H1 (cell line): ENCODE results near the gene CBR3. TPM values are rescaled to one million over a fixed set of nuclear protein-coding genes. Genes with fewer than 3 reads are reported as not detected.

Source experiments
- CTCF ChIA-PET: fragments of 300-600 bp; sonication (Branson Sonifier 250); formaldehyde crosslinking; loops from one replicate; lab custom pipeline; 2021; ENCODE audit not compliant: partially characterized antibody; lab: Charles Lee
- POLR2A ChIA-PET: fragments of 300-600 bp; sonication (Branson Sonifier 250); formaldehyde crosslinking; loops from one replicate; lab custom pipeline; 2021; ENCODE audit warnings: inconsistent platforms; ENCODE audit not compliant: partially characterized antibody; lab: Charles Lee
- DNase-seq, 2 experiments: peaks; one replicate each; pipeline versions ENCODE4 v3.0.0 to v3.0.0-alpha.2; 2010 to 2022; ENCODE audit warnings: low spot score in 2 of 2, low read depth in 1 of 2, mixed read lengths in 1 of 2
- FAIRE-seq: peaks from 2 replicates; lab custom pipeline; 2011; peaks lifted over from hg19 to GRCh38; lab: Jason Lieb, UNC
- H2AFZ ChIP-seq: 2 replicates; pipeline ENCODE4 v1.8.1; 2012; ENCODE audit warnings: low read length, inconsistent platforms
- H2AK5ac ChIP-seq: 2 replicates; pipeline ENCODE4 v1.6.1; 2013; ENCODE audit warnings: low read depth, low read length
- H2BK120ac ChIP-seq: replicated peaks from 2 replicates; pipeline ENCODE3; 2013; ENCODE audit warnings: low read depth, low read length, inconsistent platforms
- H2BK12ac ChIP-seq: 2 replicates; pipeline ENCODE4 v1.6.1; 2013; ENCODE audit warnings: low read depth, low read length
- H2BK15ac ChIP-seq: 2 replicates; pipeline ENCODE4 v1.6.1; 2013; ENCODE audit warnings: low read length
- H2BK20ac ChIP-seq: 2 replicates; pipeline ENCODE4 v1.6.1; 2013; ENCODE audit warnings: low read length
- H2BK5ac ChIP-seq: 2 replicates; pipeline ENCODE4 v1.6.1; 2013; ENCODE audit warnings: low read depth, low read length
- H3K14ac ChIP-seq: 2 replicates; pipeline ENCODE4 v1.6.1; 2013; ENCODE audit warnings: inconsistent platforms; ENCODE audit not compliant: insufficient read length
- H3K18ac ChIP-seq: 2 replicates; pipeline ENCODE4 v1.6.1; 2013; ENCODE audit warnings: low read length; ENCODE audit errors: extremely low read depth
- H3K23ac ChIP-seq: 2 replicates; pipeline ENCODE4 v1.6.1; 2013; ENCODE audit warnings: inconsistent platforms; ENCODE audit not compliant: insufficient read length
- H3K23me2 ChIP-seq: 2 replicates; pipeline ENCODE4 v1.6.1; 2013; ENCODE audit warnings: low read depth, low read length
- H3K27ac ChIP-seq: 2 replicates; pipeline ENCODE4 v1.6.1; 2011; ENCODE audit warnings: low read depth, low read length, inconsistent platforms
- H3K27me3 ChIP-seq, 4 experiments: replicated peaks in 1 of 4; 1 replicate in 1 of 4; 2 replicates in 3 of 4; pipeline versions ENCODE4 v1.6.1 to v1.8.1; 2011 to 2013; ENCODE audit warnings: low read length in 3 of 4, mild to moderate bottlenecking in 3 of 4, inconsistent platforms in 2 of 4, mixed read lengths in 2 of 4, moderate library complexity in 1 of 4; ENCODE audit not compliant: control insufficient read depth in 3 of 4, insufficient read depth in 3 of 4; ENCODE audit errors: extremely low read depth in 1 of 4
- H3K36me3 ChIP-seq, 4 experiments: 2 replicates each; pipeline versions ENCODE4 v1.6.1 to v1.8.1; 2011 to 2013; ENCODE audit warnings: mild to moderate bottlenecking in 4 of 4, low read length in 3 of 4, moderate library complexity in 2 of 4, control low read depth in 1 of 4, inconsistent platforms in 1 of 4; ENCODE audit not compliant: insufficient read depth in 4 of 4, control insufficient read depth in 2 of 4
- H3K4ac ChIP-seq: replicated peaks from 2 replicates; pipeline ENCODE3; 2013; ENCODE audit warnings: low read length, low read depth, mixed read lengths, inconsistent platforms; ENCODE audit not compliant: insufficient read length
- H3K4me1 ChIP-seq, 4 experiments: replicated peaks in 1 of 4; 1 replicate in 1 of 4; 2 replicates in 3 of 4; pipeline versions ENCODE4 v1.6.1 to v1.8.1; 2011 to 2013; ENCODE audit warnings: low read length in 3 of 4, inconsistent platforms in 2 of 4, mixed read lengths in 1 of 4; ENCODE audit not compliant: insufficient read depth in 4 of 4, control insufficient read depth in 3 of 4
- H3K4me2 ChIP-seq, 2 experiments: 2 replicates each; pipeline versions ENCODE4 v1.6.1 to v1.8.1; 2011 to 2013; ENCODE audit warnings: low read depth in 2 of 2, low read length in 2 of 2, control low read depth in 1 of 2, inconsistent platforms in 1 of 2, mild to moderate bottlenecking in 1 of 2; ENCODE audit not compliant: insufficient read depth in 1 of 2
- H3K4me3 ChIP-seq, 4 experiments: fragments of 200-600, 300-600 bp in 1 of 4; sonication (generic), shearing (Covaris generic), sonication (Bioruptor Twin) in 1 of 4; 2 replicates each; pipeline versions ENCODE4 v1.5.1 to v1.8.1; 2011 to 2016; ENCODE audit warnings: low read length in 4 of 4, low read depth in 3 of 4, control low read depth in 2 of 4, inconsistent platforms in 2 of 4, mild to moderate bottlenecking in 2 of 4, mixed read lengths in 1 of 4, moderate library complexity in 1 of 4; ENCODE audit not compliant: insufficient read depth in 2 of 4; ENCODE audit errors: extremely low read depth in 1 of 4
- H3K56ac ChIP-seq: replicated peaks from 2 replicates; pipeline ENCODE3; 2013; ENCODE audit warnings: low read depth, mild to moderate bottlenecking, mixed read lengths, low read length, inconsistent platforms; ENCODE audit not compliant: insufficient read length
- H3K79me1 ChIP-seq: 2 replicates; pipeline ENCODE4 v1.6.1; 2013; ENCODE audit warnings: low read depth, low read length, control low read depth
- H3K79me2 ChIP-seq, 2 experiments: 2 replicates each; pipeline versions ENCODE4 v1.6.1 to v1.8.1; 2012 to 2013; ENCODE audit warnings: low read length in 2 of 2, mild to moderate bottlenecking in 2 of 2, inconsistent platforms in 1 of 2; ENCODE audit not compliant: insufficient read depth in 2 of 2, control insufficient read depth in 1 of 2
- H3K9ac ChIP-seq, 4 experiments: replicated peaks in 1 of 4; 1 replicate in 1 of 4; 2 replicates in 3 of 4; pipeline versions ENCODE4 v1.6.1 to v1.8.1; 2011 to 2013; ENCODE audit warnings: low read depth in 3 of 4, low read length in 3 of 4, control low read depth in 2 of 4, mild to moderate bottlenecking in 2 of 4, moderate library complexity in 2 of 4, inconsistent platforms in 1 of 4; ENCODE audit errors: extremely low read depth in 1 of 4
- H3K9me3 ChIP-seq, 2 experiments: 2 replicates each; pipeline versions ENCODE4 v1.6.1 to v1.8.1; 2012 to 2013; ENCODE audit warnings: mild to moderate bottlenecking in 2 of 2, moderate library complexity in 2 of 2, control low read depth in 1 of 2, inconsistent platforms in 1 of 2, low read depth in 1 of 2, low read length in 1 of 2, mixed read lengths in 1 of 2; ENCODE audit not compliant: insufficient read depth in 2 of 2
- H4K20me1 ChIP-seq, 2 experiments: replicated peaks in 1 of 2; 2 replicates each; pipeline versions ENCODE3 to v1.8.1; 2011 to 2013; ENCODE audit warnings: inconsistent platforms in 2 of 2, low read length in 2 of 2, mild to moderate bottlenecking in 1 of 2; ENCODE audit not compliant: insufficient read depth in 2 of 2, control insufficient read depth in 1 of 2
- H4K5ac ChIP-seq: 2 replicates; pipeline ENCODE4 v1.6.1; 2013; ENCODE audit warnings: low read length, low read depth, mixed read lengths, inconsistent platforms; ENCODE audit not compliant: insufficient read length
- H4K8ac ChIP-seq: 2 replicates; pipeline ENCODE4 v1.8.0; 2013; ENCODE audit warnings: mild to moderate bottlenecking, moderate library complexity, low read length, inconsistent platforms; ENCODE audit not compliant: insufficient read depth; ENCODE audit errors: extremely low read depth
- H4K91ac ChIP-seq: replicated peaks from 2 replicates; pipeline ENCODE3; 2013; ENCODE audit warnings: low read length, mixed read lengths, inconsistent platforms; ENCODE audit not compliant: insufficient read length
- BACH1 ChIP-seq: IDR thresholded peaks from 2 replicates; pipeline ENCODE4 v1.6.1; 2012; ENCODE audit warnings: low read length, improper control_type of control experiment
- BCL11A ChIP-seq, 2 experiments: IDR thresholded peaks; one replicate each; pipeline ENCODE4 v1.6.1; 2011; ENCODE audit warnings: low read depth in 2 of 2, low read length in 2 of 2, mild to moderate bottlenecking in 2 of 2
- CHD1 ChIP-seq: IDR thresholded peaks from 2 replicates; pipeline ENCODE4 v1.6.1; 2012; ENCODE audit warnings: low read depth, low read length, improper control_type of control experiment
- CTCF ChIP-seq, 3 experiments: IDR thresholded peaks; 1 replicate in 2 of 3; 2 replicates in 1 of 3; pipeline versions ENCODE4 v1.5.1 to v1.6.1; 2011; ENCODE audit warnings: low read length in 3 of 3, mild to moderate bottlenecking in 3 of 3, inconsistent platforms in 2 of 3, low read depth in 1 of 3, moderate library complexity in 1 of 3; ENCODE audit not compliant: insufficient read depth in 1 of 3; ENCODE audit errors: control extremely low read depth in 1 of 3
- EGR1 ChIP-seq: IDR thresholded peaks from 2 replicates; pipeline ENCODE4 v1.6.1; 2011; ENCODE audit warnings: low read depth, low read length, borderline replicate concordance
- HDAC6 ChIP-seq: IDR thresholded peaks from one replicate; pipeline ENCODE4 v1.7.1; 2012; ENCODE audit warnings: low read depth, mild to moderate bottlenecking, inconsistent platforms, low read length, moderate library complexity
- KDM4A ChIP-seq: IDR thresholded peaks from one replicate; pipeline ENCODE4 v1.7.1; 2012; ENCODE audit warnings: low read depth, mild to moderate bottlenecking, moderate library complexity, low read length, inconsistent platforms; ENCODE audit not compliant: severe bottlenecking
- KDM5A ChIP-seq: fragments of 200-600 bp; IDR thresholded peaks from 2 replicates; pipeline ENCODE4 v1.7.1; 2012; ENCODE audit warnings: mild to moderate bottlenecking, low read length, inconsistent platforms, mixed read lengths
- PHF8 ChIP-seq: fragments of 200-600 bp; sonication (generic); conservative IDR thresholded peaks from 2 replicates; pipeline ENCODE4 v1.7.1; 2012; ENCODE audit warnings: low read depth, mild to moderate bottlenecking, inconsistent platforms, low read length, moderate library complexity
- RFX5 ChIP-seq: IDR thresholded peaks from 2 replicates; pipeline ENCODE4 v1.6.1; 2011; ENCODE audit warnings: low read depth, low read length, improper control_type of control experiment, borderline replicate concordance
- RXRA ChIP-seq: IDR thresholded peaks from 2 replicates; pipeline ENCODE4 v1.6.1; 2011; ENCODE audit warnings: low read depth, mild to moderate bottlenecking, low read length, moderate library complexity; ENCODE audit not compliant: insufficient read depth
- YY1 ChIP-seq: IDR thresholded peaks from 2 replicates; pipeline ENCODE4 v1.6.1; 2011; ENCODE audit warnings: low read depth, mild to moderate bottlenecking, low read length
- WGBS, 2 experiments: shearing (Covaris generic) in 1 of 2; methylation state at CpG; one replicate each; pipeline versions ENCODE4 v1.1.6 to v1.1.7; 2013 to 2015; ENCODE audit warnings: low lambda C conversion rate in 2 of 2, mixed read lengths in 2 of 2, inconsistent platforms in 1 of 2, low coverage in 1 of 2, missing lambda C conversion rate in 1 of 2; ENCODE audit not compliant: insufficient replicate concordance in 2 of 2, insufficient coverage in 1 of 2, insufficient read length in 1 of 2; ENCODE audit errors: extremely low coverage in 1 of 2, missing lambda C conversion rate in 1 of 2; 5-methylcytosine and 5-hydroxymethylcytosine counted together
- polyA plus RNA-seq, 7 experiments: library from polyadenylated mRNA; depleted of rRNA in 3 of 7; stranded (reverse) in 5 of 7; unstranded in 2 of 7; fragments of >200 nt in 5 of 7; fragments of 200-250 nt in 2 of 7; gene quantifications; 1 replicate in 5 of 7; 2 replicates in 1 of 7; 4 replicates in 1 of 7; pipeline versions ENCODE4 v1.2.1 to v1.2.3, GENCODE V29; 2011 to 2013; ENCODE audit warnings: missing spikeins in 2 of 7, mixed read lengths in 2 of 7
- total RNA-seq: library from RNA; stranded (reverse); fragmentation: NEBNext Ultra II Directional; extraction: Animal tissue kit (Norgen Biotek cat#: 25700); gene quantifications from 2 replicates; pipeline ENCODE4 v1.2.1, GENCODE V29; 2021

Gene CBR3
- total and polyA plus RNA-seq, 2 of the 8 experiments (the other 6 are each of a cell fraction or from before 2014, with no cell fraction given), result 1.2 to 4.3 TPM

GRCh38 chr21:36188937-36189336 lies 54.1 kb downstream of the CBR3 start:
- POLR2A ChIA-PET, result no interaction called here
- DNase-seq, result no peak
- Histone ChIP-seq H4K91ac (no peak overlapping the region), H3K4me3 (no peak overlapping the region), H4K20me1 (no peaks in the 10 kb centered on the region), H3K79me1 (no peaks in the 10 kb centered on the region), H3K27me3 (no peaks in the 10 kb centered on the region; a peak in 1 of 7 replicates), H3K23ac (no peak overlapping the region), H3K36me3 (no peaks in the 10 kb centered on the region), H3K9me3 (no peaks in the 10 kb centered on the region), H2BK20ac (no peak overlapping the region), H3K4me1 (peaks cover 0 to 3% (median 0%) of the 10 kb centered on the region in 4 experiments; a peak in 2 of 7 replicates), H3K4me2 (no peak overlapping the region), H3K56ac (no peak overlapping the region), H2AFZ (no peak overlapping the region), H3K9ac (no peak overlapping the region), H3K79me2 (no peaks in the 10 kb centered on the region; a peak in 1 of 4 replicates), H2BK15ac (no peak overlapping the region), H3K23me2 (no peaks in the 10 kb centered on the region), H2BK12ac (no peak overlapping the region), H3K14ac (no peak overlapping the region), H3K27ac (no peak overlapping the region), H3K18ac (no peak overlapping the region), H2AK5ac (no peak overlapping the region), H3K4ac (no peak overlapping the region), H2BK5ac (no peak overlapping the region), H4K8ac (no peak overlapping the region), H2BK120ac (no peak overlapping the region), H4K5ac (no peak overlapping the region)
- FAIRE-seq, result no peak
- 88% methylated on average over 2 of the region's 2 CpGs; no CpG with 5 or more reads in 1 of the 2 experiments for WGBS, 2 experiments
- CTCF ChIA-PET, result interaction anchor here (0.8 to 2.4 kb wide), 7 partner anchors 9 to 172 kb away, joined by 3 to 11 read pairs (median 5); no protein-coding TSS in a partner anchor
- TF ChIP-seq HDAC6 (no peak), RXRA (no peak), EGR1 (no peak), BACH1 (no peak), PHF8 (no peak), KDM4A (no peak), CHD1 (no peak), BCL11A (IDR thresholded peaks at IDR 0.05; ENCODE audit: low read depth in 2 of 2, low read length in 2 of 2) (no peak), YY1 (no peak), RFX5 (no peak), KDM5A (no peak), CTCF (IDR thresholded peaks at IDR 0.05; ENCODE audit: control extremely low read depth in 1 of 3, insufficient read depth in 1 of 3, low read depth in 1 of 3, low read length in 3 of 3) (no peak)
